ENCODE measurements around the gene UBE2U. TPM values are rescaled to one million over a fixed set of nuclear protein-coding genes. Genes with fewer than 3 reads are reported as not detected.
A peak's percentile ranks its signal among the peaks of the same experiment; 100 is the strongest.

The UBE2U gene
- total and polyA plus RNA-seq, 10 of the 15 experiments (the other 5 are each of a cell fraction or from before 2014, with no cell fraction given) = not detected

GRCh38 chr1:64194168-64195080 lies 9.0 kb upstream of the UBE2U start (continued):
- TF ChIP-seq YBX1 (IDR thresholded peaks at IDR 0.05) = no peak
- TF ChIP-seq MTA2 (IDR thresholded peaks at IDR 0.05; ENCODE audit: low read depth) = peak; percentile 97
- peak; percentile 51; the same call in 1 of the 2 replicates for TF ChIP-seq SMARCA5 (IDR thresholded peaks at IDR 0.05)
- no peak for TF ChIP-seq E4F1 (IDR thresholded peaks at IDR 0.05; ENCODE audit: borderline replicate concordance, partially characterized antibody)
- TF ChIP-seq EP300 (IDR thresholded peaks at IDR 0.05; ENCODE audit: borderline replicate concordance in 1 of 2, control insufficient read depth in 1 of 2, low read depth in 2 of 2, low read length in 2 of 2) = peak in 1 of 2 experiments; percentile 35; a peak in 2 of 4 replicates
- peak; percentile 46; the same call in 1 of the 2 replicates for TF ChIP-seq ATF7 (IDR thresholded peaks at IDR 0.05; ENCODE audit: low read depth)
- peak; percentile 74 for TF ChIP-seq RAD51 (IDR thresholded peaks at IDR 0.05)

- Histone ChIP-seq H3K4me1 (ENCODE audit: control insufficient read depth, insufficient read depth, low read length) (no peaks in the 10 kb centered on the region), H2AFZ (ENCODE audit: control insufficient read depth, low read depth, low read length) (no peak overlapping the region), H3K27ac (ENCODE audit: control insufficient read depth, insufficient read depth) (no peak overlapping the region), H3K36me3 (ENCODE audit: control insufficient read depth in 2 of 2, insufficient read depth in 2 of 2, low read length in 1 of 2) (no peaks in the 10 kb centered on the region), H3K27me3 (replicated peaks in 1 of 2; ENCODE audit: control insufficient read depth in 2 of 2, insufficient read depth in 2 of 2, low read length in 1 of 2) (no peaks in the 10 kb centered on the region), H3K9ac (ENCODE audit: control insufficient read depth, insufficient read depth, low read length) (no peak overlapping the region), H4K20me1 (ENCODE audit: control insufficient read depth, insufficient read depth) (no peaks in the 10 kb centered on the region), H3K4me3 (no peak overlapping the region), H3K9me3 (replicated peaks; ENCODE audit: control insufficient read depth, insufficient read depth, low read length) (no peaks in the 10 kb centered on the region), H3K4me2 (ENCODE audit: control insufficient read depth, insufficient read depth) (no peak overlapping the region), H3K79me2 (ENCODE audit: control insufficient read depth, insufficient read depth, low read length) (no peaks in the 10 kb centered on the region)
- no TSS peak for BruUV-seq (replicated peaks)
- ATAC-seq (peak; percentile 39), FAIRE-seq (no peak), DNase-seq (ENCODE audit: low read depth, low spot score) (no peak)
- ChIA-PET RAD21 (ENCODE audit: unreplicated experiment) (interaction anchor here (0.8 to 1.6 kb wide), 4 partner anchors 17 to 58 kb away, joined by 3 to 4 read pairs (median 4); no protein-coding TSS in a partner anchor), SMC1A (ENCODE audit: uncharacterized antibody, unreplicated experiment) (interaction anchor here (1.2 to 2.3 kb wide), 8 partner anchors 11 to 47 kb away, joined by 3 to 8 read pairs (median 6); no protein-coding TSS in a partner anchor), CTCF (interaction anchor here (0.9 to 2.3 kb wide), 5 partner anchors 12 to 503 kb away, joined by 3 to 15 read pairs (median 3); no protein-coding TSS in a partner anchor), POLR2A (interaction anchor here (1.0 to 2.0 kb wide), 4 partner anchors 13 to 28 kb away, joined by 3 to 8 read pairs (median 5); no protein-coding TSS in a partner anchor)
- in situ Hi-C loops (cut with MboI) (no loop called here), intact Hi-C loops (cut with micrococcal nuclease; ENCODE audit: unreplicated experiment) (no loop called here)
- 95% methylated on average over 1 of the region's 1 CpG for WGBS (ENCODE audit: insufficient coverage, insufficient replicate concordance, low lambda C conversion rate, missing lambda C conversion rate)
- TF ChIP-seq SMARCA5 (IDR thresholded peaks at IDR 0.05) (0 out of 2 replicates have a peak, but pooled peaks have one; percentile 60), E4F1 (IDR thresholded peaks at IDR 0.05; ENCODE audit: borderline replicate concordance, partially characterized antibody) (no peak), CUX1 (IDR thresholded peaks at IDR 0.05; ENCODE audit: insufficient replicate concordance, low read depth, low read length) (no peak), KDM1A (IDR thresholded peaks at IDR 0.05; ENCODE audit: borderline replicate concordance) (no peak)
These were observed 8.4 kb upstream of the UBE2U start for GRCh38 chr1:64195081-64195395.

Data from GM12878 (cell line).